ENCODE results near the gene RAB18.
"Not testable (repeated sequence)": the region's sequence is repeated elsewhere in the genome, so short reads cannot be mapped to it uniquely, and the experiment has no call there.

The RAB18 gene

DNA sequence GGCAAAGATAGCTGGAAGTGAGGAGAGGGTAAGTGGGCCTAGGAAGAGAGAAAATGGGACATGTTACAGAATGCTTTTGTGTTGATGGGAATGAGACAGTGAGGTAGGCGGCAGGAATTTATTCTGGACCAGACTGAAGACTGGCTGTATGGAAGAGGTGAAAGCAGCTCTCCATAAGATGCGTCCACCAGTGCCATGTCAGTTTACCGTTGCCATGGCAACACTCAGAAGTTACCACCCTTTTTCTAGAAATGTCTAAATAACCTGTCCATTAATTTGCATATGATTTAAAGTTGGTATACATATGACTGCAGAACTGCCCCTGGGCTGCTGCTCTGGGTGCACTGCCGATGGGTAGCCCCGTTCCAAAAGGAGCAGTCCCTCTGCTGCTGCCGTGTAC is 46.7 kb downstream of the RAB18 start:
- FAIRE-seq: no peak

- FAIRE-seq: peak; percentile 86
Observed at GRCh38 chr10:27558612-27559020, 54.5 kb downstream of the RAB18 start.

- no peak for FAIRE-seq
Observed at GRCh38 chr10:27561334-27561733, 57.2 kb downstream of the RAB18 start.

GRCh38 chr10:27564398-27564797 is 60.3 kb downstream of the RAB18 start:
- no peak for FAIRE-seq

DNA sequence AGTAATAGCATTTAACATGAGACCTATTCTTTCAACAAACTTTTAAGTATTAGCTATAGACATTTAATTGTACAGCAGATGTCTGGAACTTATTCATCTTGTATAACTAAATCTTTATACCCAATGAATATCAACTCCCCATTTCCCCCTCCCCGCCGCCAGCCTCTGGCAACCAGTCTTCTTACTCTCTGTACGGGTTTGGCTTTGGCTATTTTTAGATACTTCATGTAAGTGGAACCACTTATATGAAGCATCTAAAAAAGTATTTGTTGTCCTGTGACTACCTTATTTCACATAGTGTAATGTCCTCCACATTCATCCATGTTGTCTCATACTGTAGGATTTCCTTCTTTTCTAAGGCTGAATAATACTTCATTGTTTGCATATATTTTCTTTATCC is 60.8 kb downstream of the RAB18 start:
- FAIRE-seq: no peak

DNA sequence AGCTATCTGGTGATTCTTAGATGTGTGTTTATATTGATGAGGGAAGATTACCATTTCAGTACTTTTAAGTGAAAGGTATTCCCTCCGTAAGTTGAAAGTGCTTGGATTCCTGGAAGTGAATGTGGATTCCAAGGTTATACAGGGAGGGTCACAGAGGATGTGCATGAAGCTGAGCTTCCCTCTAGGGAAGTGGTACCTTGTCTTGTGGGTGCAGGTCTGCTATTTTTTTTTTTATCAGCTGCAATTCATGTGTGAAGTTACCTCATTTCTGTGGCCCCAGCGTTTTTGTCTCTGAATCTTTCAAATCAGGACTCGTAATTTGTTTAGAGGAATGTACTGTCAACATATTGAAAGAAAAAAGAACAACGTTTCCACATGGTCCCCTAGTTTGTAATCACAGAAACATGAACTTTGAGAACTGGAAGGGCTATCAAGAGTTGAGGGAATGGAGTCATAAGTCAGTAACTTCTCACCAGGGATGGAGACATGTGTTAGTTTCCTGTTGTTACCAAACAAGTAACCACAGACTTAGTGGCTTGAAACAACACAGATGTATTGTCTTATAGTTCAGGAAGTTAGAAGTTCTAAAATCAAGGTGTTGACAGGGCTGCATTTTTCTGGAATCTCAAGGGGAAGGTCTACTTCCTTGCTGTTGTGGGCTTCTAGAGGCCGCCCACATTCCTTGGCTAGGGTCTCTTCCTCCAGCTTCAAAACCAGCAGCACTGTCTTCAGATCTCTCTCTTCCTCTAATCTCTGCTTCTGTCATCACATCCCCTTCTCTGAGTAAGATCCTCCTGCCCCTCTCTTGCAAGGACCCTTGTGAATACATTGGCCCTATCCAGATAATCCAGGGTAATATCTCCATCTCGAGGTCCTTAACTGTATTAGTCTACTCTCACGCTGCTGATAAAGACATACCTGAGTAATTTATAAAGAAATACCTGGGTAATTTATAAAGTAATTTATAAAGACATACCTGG is 64.4 kb downstream of the RAB18 start:
- FAIRE-seq: no peak

DNA sequence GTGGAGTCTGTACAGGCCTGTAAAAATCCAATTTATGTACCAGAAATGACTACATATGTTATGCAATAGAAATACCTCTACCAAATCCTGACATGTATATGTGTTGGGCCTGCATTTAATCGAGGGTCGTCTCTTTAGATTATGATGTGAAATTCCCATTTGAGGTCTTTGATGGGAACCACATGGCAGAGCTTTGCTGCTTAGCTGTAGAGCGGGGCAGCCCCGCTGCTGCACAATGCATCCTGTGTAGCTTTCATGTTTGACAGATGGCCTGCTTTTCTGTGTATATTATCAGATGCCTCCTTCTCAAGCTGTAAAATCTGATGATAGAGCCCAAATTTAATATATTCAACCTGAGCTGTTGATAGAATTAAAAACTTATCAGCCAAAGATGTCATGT is 65.8 kb downstream of the RAB18 start:
- FAIRE-seq: no peak

- FAIRE-seq: not testable (repeated sequence)
Observed at GRCh38 chr10:27577038-27577437, 72.9 kb downstream of the RAB18 start.

DNA sequence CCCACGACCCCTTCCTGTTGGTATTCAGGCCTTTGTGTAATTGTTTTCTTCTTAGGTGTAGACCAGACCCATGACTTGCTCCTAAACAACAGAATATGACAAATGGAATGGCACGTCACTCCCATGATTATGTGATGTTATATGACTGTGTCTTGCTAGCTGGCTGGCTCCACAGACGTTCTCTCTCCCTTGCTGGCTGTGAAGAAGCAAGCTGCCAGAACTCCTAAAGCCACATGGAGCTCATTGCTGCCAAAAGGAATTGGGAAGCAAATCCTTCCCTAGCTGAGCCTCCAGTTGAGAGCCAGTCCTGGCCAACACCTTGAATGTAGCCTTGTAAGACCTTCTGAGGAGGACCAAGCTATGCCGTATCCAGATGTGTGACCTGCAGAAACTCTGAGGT is 74.2 kb downstream of the RAB18 start:
- no peak for FAIRE-seq

DNA sequence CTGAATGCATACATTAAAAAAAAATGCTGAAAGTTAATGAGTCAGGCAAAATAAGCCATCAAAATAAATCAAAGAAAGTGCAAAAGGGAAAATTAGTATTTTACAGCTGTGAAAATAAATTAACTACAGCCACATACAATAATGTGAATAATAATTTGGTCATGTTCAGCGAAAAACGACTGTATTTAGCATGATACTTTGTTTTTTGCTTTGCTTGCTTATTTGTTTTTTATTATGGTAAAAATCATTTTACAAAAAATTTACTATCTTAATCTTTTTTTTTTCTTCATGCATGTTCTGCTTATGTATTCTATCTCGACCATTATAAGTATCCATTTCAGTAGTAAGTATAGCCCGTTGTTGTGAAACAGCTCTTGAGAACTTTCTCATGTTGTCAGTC is 77.1 kb downstream of the RAB18 start:
- FAIRE-seq: no peak

GRCh38 chr10:27584302-27584701 is 80.2 kb downstream of the RAB18 start:
- FAIRE-seq: no peak
